ENCODE measurements around the gene DVL1.
"Not testable (repeated sequence)": the region's sequence is repeated elsewhere in the genome, so short reads cannot be mapped to it uniquely, and the experiment has no call there.

DVL1 gene

GRCh38 chr1:1317420-1317819 lies 31.8 kb downstream of the DVL1 start:
- DNase-seq (ENCODE audit: low read depth), result no peak
- TF ChIP-seq MYC (IDR thresholded peaks at IDR 0.05; ENCODE audit: low read depth, low read length) (no peak), POLR2A (IDR thresholded peaks at IDR 0.05; ENCODE audit: extremely low read depth, insufficient read length) (no peak), MAX (IDR thresholded peaks at IDR 0.05; ENCODE audit: low read depth, low read length) (no peak), CTCF (IDR thresholded peaks at IDR 0.05; ENCODE audit: low read depth, low read length) (no peak)
- H3K4me3 ChIP-seq (ENCODE audit: low read depth, low read length), result no peak overlapping the region

GRCh38 chr1:1316199-1316598 lies 33.0 kb downstream of the DVL1 start:
- not testable (repeated sequence) for H3K4me3 ChIP-seq (ENCODE audit: low read depth, low read length); DNase-seq (ENCODE audit: low read depth)

- DNase-seq (ENCODE audit: low read depth), result no peak
- TF ChIP-seq MAX (IDR thresholded peaks at IDR 0.05; ENCODE audit: low read depth, low read length) (no peak), POLR2A (IDR thresholded peaks at IDR 0.05; ENCODE audit: extremely low read depth, insufficient read length) (no peak), MYC (IDR thresholded peaks at IDR 0.05; ENCODE audit: low read depth, low read length) (no peak), CTCF (IDR thresholded peaks at IDR 0.05; ENCODE audit: low read depth, low read length) (no peak)
- H3K4me3 ChIP-seq (ENCODE audit: low read depth, low read length), result no peak overlapping the region
Observed at GRCh38 chr1:1315435-1315954, 33.7 kb downstream of the DVL1 start.

GRCh38 chr1:1314678-1315335 lies 34.4 kb downstream of the DVL1 start:
- no peak for DNase-seq (ENCODE audit: low read depth)
- no peak for TF ChIP-seq POLR2A (IDR thresholded peaks at IDR 0.05; ENCODE audit: extremely low read depth, insufficient read length)
- no peak for TF ChIP-seq MAX (IDR thresholded peaks at IDR 0.05; ENCODE audit: low read depth, low read length)
- TF ChIP-seq CTCF (IDR thresholded peaks at IDR 0.05; ENCODE audit: low read depth, low read length), result no peak
- no peak for TF ChIP-seq MYC (IDR thresholded peaks at IDR 0.05; ENCODE audit: low read depth, low read length)
- H3K4me3 ChIP-seq (ENCODE audit: low read depth, low read length), result no peak overlapping the region

GRCh38 chr1:1314237-1314586 lies 35.0 kb downstream of the DVL1 start:
- no peak overlapping the region for H3K4me3 ChIP-seq (ENCODE audit: low read depth, low read length)
- TF ChIP-seq POLR2A (IDR thresholded peaks at IDR 0.05; ENCODE audit: extremely low read depth, insufficient read length) (no peak), MYC (IDR thresholded peaks at IDR 0.05; ENCODE audit: low read depth, low read length) (no peak), MAX (IDR thresholded peaks at IDR 0.05; ENCODE audit: low read depth, low read length) (no peak), CTCF (IDR thresholded peaks at IDR 0.05; ENCODE audit: low read depth, low read length) (no peak)

GRCh38 chr1:1313500-1314236 lies 35.5 kb downstream of the DVL1 start:
- no peak for TF ChIP-seq MYC (IDR thresholded peaks at IDR 0.05; ENCODE audit: low read depth, low read length)
- no peak for TF ChIP-seq CTCF (IDR thresholded peaks at IDR 0.05; ENCODE audit: low read depth, low read length)
- TF ChIP-seq MAX (IDR thresholded peaks at IDR 0.05; ENCODE audit: low read depth, low read length), result no peak
- TF ChIP-seq POLR2A (IDR thresholded peaks at IDR 0.05; ENCODE audit: extremely low read depth, insufficient read length), result peak; percentile 6
- no peak overlapping the region for H3K4me3 ChIP-seq (ENCODE audit: low read depth, low read length)
- DNase-seq (ENCODE audit: low read depth), result no peak

More at GRCh38 chr1:1314237-1314586, 35.0 kb downstream of the DVL1 start:
- no peak for DNase-seq (ENCODE audit: low read depth)

Measured in NB4 (cell line).